IPS-18c (cell line): ENCODE measurements around the gene GATA2.

Experiments used
- H3K4me3 ChIP-seq: 2 replicates; pipeline ENCODE4 v1.7.0; 2013; ENCODE audit warnings: low read depth, mild to moderate bottlenecking, low read length, moderate library complexity; ENCODE audit not compliant: insufficient read depth
- H3K9me3 ChIP-seq: one replicate; pipeline ENCODE4 v1.6.1; 2013; ENCODE audit warnings: mild to moderate bottlenecking, low read length, moderate library complexity; ENCODE audit not compliant: control insufficient read depth, insufficient read depth

The GATA2 gene

GRCh38 chr3:128504533-128504915 is 11.5 kb upstream of the GATA2 start:
- Histone ChIP-seq H3K4me3 (no peak overlapping the region), H3K9me3 (no peaks in the 10 kb centered on the region)

GRCh38 chr3:128503751-128504532 is 10.9 kb upstream of the GATA2 start:
- Histone ChIP-seq H3K9me3 (no peaks in the 10 kb centered on the region), H3K4me3 (no peak overlapping the region)

DNA sequence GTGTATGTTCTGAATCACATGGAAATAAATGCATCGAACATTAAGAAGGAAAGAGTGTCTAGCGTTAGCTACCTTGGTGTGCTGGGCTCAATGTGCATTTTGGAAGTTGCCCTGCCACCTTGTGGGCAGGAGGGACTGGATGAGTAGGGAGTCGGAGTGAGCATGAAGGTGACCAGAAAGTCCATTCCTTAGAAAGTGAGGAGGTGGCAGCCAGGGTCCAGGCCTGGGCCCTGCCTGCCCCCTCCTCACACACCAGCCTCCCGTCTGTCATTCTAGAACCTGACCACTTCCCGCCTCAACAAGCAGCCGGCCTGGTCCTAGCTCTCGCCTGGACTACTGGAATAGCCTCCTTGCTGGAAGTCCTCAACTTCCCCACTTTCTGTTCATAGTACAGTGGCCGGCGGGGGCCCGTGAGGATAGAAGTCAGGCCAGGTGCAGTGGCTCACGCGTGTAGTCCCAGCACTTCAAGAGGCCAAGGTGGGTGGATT is 10.2 kb upstream of the GATA2 start:
- no peaks in the 10 kb centered on the region for H3K9me3 ChIP-seq
- no peak overlapping the region for H3K4me3 ChIP-seq

- Histone ChIP-seq H3K9me3 (no peaks in the 10 kb centered on the region), H3K4me3 (no peak overlapping the region)
Observed at GRCh38 chr3:128502712-128503111, 9.7 kb upstream of the GATA2 start.

DNA sequence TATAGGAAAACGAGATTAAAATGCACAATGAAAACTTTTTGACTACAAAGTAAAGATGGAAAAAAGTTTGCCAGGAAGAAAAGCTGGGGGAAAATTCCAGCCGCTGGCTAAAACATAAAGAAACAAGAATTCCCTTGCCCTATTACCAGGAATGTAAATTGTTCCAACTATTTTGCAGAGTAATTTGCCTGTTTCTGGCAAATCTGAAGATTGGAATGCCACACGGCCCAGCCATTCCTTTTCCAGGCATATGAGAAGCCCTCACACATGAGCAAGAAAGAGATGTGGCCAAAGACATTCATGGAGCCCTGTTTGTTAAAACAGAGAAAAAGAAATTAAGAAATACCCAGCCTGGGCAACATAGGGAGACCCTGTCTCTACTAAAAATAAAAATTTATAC is 8.4 kb upstream of the GATA2 start:
- H3K4me3 ChIP-seq, result no peak overlapping the region
- H3K9me3 ChIP-seq, result no peaks in the 10 kb centered on the region

- Histone ChIP-seq H3K4me3 (no peak overlapping the region), H3K9me3 (no peaks in the 10 kb centered on the region)
Observed at GRCh38 chr3:128500556-128500955, 7.6 kb upstream of the GATA2 start.

DNA sequence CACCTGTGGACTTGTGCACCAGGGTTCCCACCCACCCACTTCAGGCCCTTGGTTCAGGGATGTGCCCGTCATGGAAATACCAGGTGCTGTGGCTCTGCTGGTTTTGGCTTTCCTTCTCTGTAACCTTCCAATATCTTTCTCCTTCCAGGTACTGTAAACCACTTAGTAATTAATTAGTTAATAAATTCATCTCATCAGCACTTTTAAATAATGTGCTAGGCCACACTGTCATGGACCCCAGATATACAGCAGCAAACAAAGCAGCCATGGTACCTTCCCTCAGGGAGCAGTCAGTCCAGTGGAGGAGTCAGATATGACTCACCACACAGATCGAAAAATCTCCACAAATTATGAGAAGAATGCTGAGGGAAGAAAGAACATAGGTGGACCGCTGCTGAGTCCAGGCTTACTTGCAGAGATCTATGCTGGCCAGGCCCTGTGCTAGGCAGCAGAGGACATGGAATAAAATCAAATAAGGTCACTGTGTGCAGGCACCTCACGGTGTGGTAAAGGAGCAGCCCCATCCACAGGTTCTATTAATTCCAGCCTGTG is 6.8 kb upstream of the GATA2 start:
- H3K4me3 ChIP-seq, result no peak overlapping the region
- H3K9me3 ChIP-seq, result no peaks in the 10 kb centered on the region

- Histone ChIP-seq H3K9me3 (no peaks in the 10 kb centered on the region), H3K4me3 (peak overlapping the region; percentile 15; the same call in 1 of the 2 replicates)
Observed at GRCh38 chr3:128498901-128499530, 6.0 kb upstream of the GATA2 start.

GRCh38 chr3:128498127-128498626 is 5.2 kb upstream of the GATA2 start:
- H3K4me3 ChIP-seq, result no peak overlapping the region
- no peaks in the 10 kb centered on the region for H3K9me3 ChIP-seq

DNA sequence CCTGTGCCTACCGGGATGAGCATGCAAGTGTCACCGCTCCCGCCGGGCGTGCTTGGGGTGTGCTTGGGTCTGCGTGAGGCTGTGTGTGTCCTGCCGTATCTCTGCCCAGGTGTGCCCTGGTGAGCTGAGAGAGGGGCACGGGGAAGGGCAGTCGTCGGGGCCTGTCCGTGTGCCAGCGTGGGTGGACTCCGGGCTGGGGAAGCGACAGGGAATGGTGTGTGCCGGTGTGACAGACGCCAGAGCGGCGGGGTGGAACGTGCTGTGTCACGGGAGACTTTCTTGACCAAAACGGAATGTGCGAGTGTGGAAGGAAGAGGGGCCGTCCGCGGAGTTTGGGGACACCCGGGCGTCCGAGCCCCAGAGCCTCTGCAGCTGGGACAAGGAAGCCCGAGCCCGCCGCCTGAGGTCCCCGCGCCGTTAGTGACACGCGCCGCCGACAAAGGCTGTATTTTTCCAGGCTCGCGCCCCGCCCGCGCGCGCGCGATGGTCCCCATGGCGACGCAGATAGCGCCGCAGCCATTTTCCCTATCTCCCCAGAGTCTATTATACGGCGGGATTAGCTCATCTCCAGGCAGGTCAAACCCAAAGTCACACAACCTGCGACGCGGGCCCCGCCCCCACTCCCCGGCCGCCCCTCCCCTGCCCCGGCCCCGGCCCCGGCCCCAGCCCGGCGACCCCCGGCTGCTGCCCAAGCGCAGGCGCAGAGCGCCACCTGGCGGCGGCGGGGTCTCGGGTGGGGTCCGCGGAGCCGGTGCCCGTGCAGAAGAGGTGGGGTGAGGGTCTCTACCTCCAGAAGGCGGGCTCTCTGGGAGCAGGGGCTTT is 4.5 kb upstream of the GATA2 start:
- peak overlapping the region; percentile 50 for H3K4me3 ChIP-seq

DNA sequence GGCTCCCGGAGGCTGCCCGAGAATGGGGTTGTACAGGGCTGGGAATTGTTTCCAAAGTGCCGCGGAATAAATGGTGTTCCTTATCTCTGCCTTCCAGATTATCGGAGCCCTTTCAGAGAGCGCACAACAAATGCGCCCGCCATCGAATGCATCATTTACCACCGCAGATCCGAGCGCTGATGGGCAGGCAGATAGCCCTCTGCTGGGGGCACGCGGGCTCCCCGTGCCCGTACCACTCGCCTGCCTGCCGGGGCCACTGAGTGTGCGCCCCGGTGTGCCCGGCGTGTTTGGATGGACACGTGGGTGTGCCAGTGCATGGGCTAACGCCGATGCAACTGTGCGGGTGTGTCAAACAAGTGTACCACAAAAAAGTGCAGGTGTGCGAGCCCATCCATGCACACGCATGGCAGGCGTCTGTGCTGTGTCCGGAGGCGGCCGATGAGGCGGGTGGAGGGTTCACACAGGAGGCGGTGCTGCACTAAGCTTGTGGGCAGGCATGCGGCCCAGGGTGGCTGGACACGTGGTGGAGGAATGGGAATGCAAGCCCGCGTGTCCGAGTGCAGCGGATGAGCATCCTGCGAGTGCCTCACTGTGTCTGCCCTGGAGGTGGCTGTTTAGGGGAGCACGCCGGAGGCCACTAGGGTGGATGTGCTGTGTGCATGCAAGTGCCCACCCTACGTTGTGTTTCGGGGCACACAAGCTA is 3.8 kb upstream of the GATA2 start:
- Histone ChIP-seq H3K9me3 (no peaks in the 10 kb centered on the region), H3K4me3 (peak overlapping the region; percentile 50)

More for the DNA sequence above, 4.5 kb upstream of the GATA2 start:
- H3K9me3 ChIP-seq, result no peaks in the 10 kb centered on the region

DNA sequence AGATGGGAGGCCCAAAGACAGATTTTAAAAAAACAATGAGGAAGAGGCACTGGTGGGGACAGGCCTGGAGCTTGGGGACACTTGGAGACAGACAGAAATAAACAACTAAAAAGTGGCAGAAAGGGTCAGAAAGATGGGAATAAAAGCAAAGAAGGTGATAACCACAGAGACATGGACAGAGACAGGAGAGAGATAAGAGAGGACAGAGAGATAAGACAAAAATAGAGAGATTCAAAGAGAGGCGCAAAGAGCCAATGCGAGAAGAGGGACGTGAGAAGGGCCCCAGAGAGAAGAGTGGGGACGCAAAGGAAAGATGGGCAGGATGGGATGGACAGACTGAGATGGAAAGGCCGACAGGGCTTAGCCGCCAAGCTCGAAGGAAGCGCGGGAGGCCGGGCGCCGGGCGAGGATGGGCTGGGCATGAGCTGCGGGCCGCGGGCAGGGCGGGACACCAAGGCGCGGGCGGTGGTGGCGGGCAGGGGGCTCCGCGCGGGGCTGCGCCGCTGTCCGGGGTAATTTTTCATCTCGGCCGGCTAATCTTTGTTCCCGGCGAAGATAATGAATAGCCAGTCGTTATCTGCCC is 3.1 kb upstream of the GATA2 start:
- Histone ChIP-seq H3K9me3 (no peaks in the 10 kb centered on the region), H3K4me3 (no peak overlapping the region)

DNA sequence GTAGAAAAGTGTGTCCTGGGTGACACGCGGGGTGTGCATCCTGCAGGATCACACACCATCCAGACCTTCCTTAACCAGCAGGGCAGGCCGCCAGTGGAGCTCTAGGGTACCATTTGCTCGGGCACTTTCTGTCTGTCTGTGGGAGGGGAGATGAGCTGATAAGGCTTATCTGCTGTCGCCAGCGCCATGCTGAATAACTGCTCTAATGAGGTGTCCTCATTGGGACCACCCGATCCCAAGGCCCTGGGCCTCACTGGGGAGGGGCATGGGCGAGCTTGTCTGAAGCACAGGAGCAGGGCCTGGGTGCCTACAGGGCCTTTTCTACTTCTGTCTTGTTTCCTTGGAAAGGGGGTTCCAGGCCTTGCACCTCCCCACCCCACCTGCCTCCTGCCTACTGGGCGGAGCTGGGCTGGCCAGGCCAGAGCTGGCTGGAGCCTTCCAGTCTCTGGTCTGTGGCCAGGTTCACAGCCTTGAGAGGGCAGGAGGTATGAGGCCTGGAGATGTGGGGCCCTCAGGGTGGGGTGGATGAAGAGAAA is 2.5 kb upstream of the GATA2 start:
- Histone ChIP-seq H3K9me3 (peaks cover 2% of the 10 kb centered on the region), H3K4me3 (no peak overlapping the region)

DNA sequence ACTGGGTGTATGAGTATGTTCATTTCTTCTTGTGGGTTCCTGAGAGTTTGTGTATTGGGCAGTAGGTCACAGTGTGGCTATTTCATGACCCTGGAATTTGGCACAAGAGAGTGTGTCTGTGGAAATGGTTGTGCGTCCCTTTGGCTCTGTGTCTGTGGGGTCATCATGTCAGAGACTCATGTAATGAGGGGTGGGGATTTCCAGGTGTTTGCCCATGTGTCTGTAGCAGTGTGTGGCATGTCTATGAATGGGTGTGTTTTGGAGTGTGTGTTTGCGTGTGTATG is 1.3 kb upstream of the GATA2 start:
- H3K4me3 ChIP-seq, result no peak overlapping the region
- peaks cover 2% of the 10 kb centered on the region for H3K9me3 ChIP-seq

DNA sequence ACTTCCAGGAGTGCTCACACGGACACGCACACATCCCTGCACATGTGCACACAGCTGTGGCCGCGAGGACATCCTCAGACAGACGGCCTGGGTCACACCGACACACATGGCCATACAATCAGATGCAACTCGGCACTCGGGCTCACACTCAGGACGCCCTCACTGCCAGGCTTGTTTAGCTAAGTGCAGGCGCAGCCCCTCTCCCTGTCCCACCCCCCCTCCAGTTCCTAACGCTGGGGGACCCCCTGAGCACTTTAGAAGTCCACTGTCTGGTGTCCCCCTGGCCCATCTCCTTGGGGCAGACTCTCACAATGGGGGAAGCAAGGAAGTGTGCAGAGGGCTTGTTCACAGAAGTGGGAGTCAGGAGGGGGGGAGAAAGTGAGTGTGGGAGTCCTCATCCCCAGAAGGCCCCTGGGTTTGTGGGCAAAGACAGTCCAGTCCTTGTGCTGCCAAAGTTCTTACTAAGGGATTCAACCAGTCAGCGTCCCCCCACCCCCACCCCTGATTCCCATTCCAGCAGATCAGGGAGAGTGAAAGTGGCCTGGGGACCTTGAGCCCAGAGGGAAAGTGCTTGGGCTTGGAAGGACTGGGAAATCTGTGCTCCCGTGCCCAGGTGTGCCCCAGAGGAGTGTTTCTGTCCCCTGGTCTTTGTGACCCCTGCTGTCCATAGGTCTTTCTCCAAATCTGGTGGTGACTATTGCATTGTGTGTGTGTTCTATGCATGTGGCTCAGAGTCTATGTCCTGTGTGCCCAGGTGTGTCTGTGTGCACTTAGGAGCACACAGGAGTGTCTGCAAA is 767 bp upstream of the GATA2 start:
- peaks cover 2% of the 10 kb centered on the region for H3K9me3 ChIP-seq
- H3K4me3 ChIP-seq, result no peak overlapping the region
